SK-N-SH treated with all-trans-retinoic acid at 6 μM for 48 hours (cell line): ENCODE results near the gene FOLR1.
A peak's percentile ranks its signal among the peaks of the same experiment; 100 is the strongest.

Experiments
- ATAC-seq: fragments of 200-7000 bp; cut with Tn5 transposase; 3 replicates; pipeline ENCODE4 v1.9.1; 2020; ENCODE audit warnings: mild to moderate bottlenecking, moderate library complexity
- BACH2 ChIP-seq: fragments of 250-450 bp; sonication (Bioruptor Pico); IDR thresholded peaks from 2 replicates; pipeline ENCODE4 v1.9.0; 2021; ENCODE audit warnings: mild to moderate bottlenecking, borderline replicate concordance
- CSDC2 ChIP-seq: fragments of 250-450 bp; sonication (Bioruptor Pico); IDR thresholded peaks from 2 replicates; pipeline ENCODE4 v1.5.0; 2020; ENCODE audit warnings: mild to moderate bottlenecking, moderate library complexity
- CSRNP3 ChIP-seq: fragments of 250-450 bp; sonication (Bioruptor Pico); IDR thresholded peaks from 2 replicates; pipeline ENCODE4 v1.5.1; 2021; ENCODE audit warnings: mild to moderate bottlenecking, moderate library complexity
- ESRRG ChIP-seq: fragments of 250-450 bp; sonication (Bioruptor Pico); IDR thresholded peaks from 2 replicates; pipeline ENCODE4 v1.6.1; 2021; ENCODE audit warnings: mild to moderate bottlenecking
- POU6F1 ChIP-seq: fragments of 250-450 bp; sonication (Bioruptor Pico); IDR thresholded peaks from 2 replicates; pipeline ENCODE4 v1.8.0; 2021; ENCODE audit warnings: low read depth, mild to moderate bottlenecking, moderate library complexity, borderline replicate concordance
- RARB ChIP-seq: fragments of 250-450 bp; sonication (Bioruptor Pico); IDR thresholded peaks from 2 replicates; pipeline ENCODE4 v1.8.0; 2021; ENCODE audit warnings: mild to moderate bottlenecking, moderate library complexity
- TCF4 ChIP-seq: fragments of 250-450 bp; sonication (Bioruptor Pico); IDR thresholded peaks from 2 replicates; pipeline ENCODE4 v1.8.0; 2021; ENCODE audit warnings: mild to moderate bottlenecking, moderate library complexity, borderline replicate concordance
- ZFP3 ChIP-seq: fragments of 250-450 bp; sonication (Bioruptor Pico); IDR thresholded peaks from 2 replicates; pipeline ENCODE4 v1.5.0; 2020; ENCODE audit warnings: mild to moderate bottlenecking, moderate library complexity
- ZNF565 ChIP-seq: fragments of 450-650 bp; formaldehyde crosslinking; conservative IDR thresholded peaks from 2 replicates; pipeline ENCODE4 v1.5.0; 2020; ENCODE audit warnings: low read depth, mild to moderate bottlenecking, moderate library complexity
- ZNF70 ChIP-seq: fragments of 450-650 bp; formaldehyde crosslinking; IDR thresholded peaks from 2 replicates; pipeline ENCODE4 v1.5.0; 2020; ENCODE audit warnings: mild to moderate bottlenecking, moderate library complexity
- TF ChIP-seq, protein P1 (sequence below): fragments of 250-450 bp; sonication (Bioruptor Pico); IDR thresholded peaks from 2 replicates; pipeline ENCODE4 v1.8.0; 2020; ENCODE audit warnings: mild to moderate bottlenecking, moderate library complexity, borderline replicate concordance

FOLR1 gene

GRCh38 chr11:72222106-72222891 is 30.4 kb downstream of the FOLR1 start:
- TF ChIP-seq CSRNP3 (CRISPR knock-in tag) (no peak), BACH2 (CRISPR knock-in tag) (no peak), ZNF565 (CRISPR knock-in tag) (no peak), CSDC2 (CRISPR knock-in tag) (no peak), POU6F1 (CRISPR knock-in tag) (no peak), ZNF70 (CRISPR knock-in tag) (no peak), ZFP3 (CRISPR knock-in tag) (no peak)
- TF ChIP-seq, protein P1, sequence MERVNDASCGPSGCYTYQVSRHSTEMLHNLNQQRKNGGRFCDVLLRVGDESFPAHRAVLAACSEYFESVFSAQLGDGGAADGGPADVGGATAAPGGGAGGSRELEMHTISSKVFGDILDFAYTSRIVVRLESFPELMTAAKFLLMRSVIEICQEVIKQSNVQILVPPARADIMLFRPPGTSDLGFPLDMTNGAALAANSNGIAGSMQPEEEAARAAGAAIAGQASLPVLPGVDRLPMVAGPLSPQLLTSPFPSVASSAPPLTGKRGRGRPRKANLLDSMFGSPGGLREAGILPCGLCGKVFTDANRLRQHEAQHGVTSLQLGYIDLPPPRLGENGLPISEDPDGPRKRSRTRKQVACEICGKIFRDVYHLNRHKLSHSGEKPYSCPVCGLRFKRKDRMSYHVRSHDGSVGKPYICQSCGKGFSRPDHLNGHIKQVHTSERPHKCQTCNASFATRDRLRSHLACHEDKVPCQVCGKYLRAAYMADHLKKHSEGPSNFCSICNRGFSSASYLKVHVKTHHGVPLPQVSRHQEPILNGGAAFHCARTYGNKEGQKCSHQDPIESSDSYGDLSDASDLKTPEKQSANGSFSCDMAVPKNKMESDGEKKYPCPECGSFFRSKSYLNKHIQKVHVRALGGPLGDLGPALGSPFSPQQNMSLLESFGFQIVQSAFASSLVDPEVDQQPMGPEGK, result no peak
- ATAC-seq, result no peak

DNA sequence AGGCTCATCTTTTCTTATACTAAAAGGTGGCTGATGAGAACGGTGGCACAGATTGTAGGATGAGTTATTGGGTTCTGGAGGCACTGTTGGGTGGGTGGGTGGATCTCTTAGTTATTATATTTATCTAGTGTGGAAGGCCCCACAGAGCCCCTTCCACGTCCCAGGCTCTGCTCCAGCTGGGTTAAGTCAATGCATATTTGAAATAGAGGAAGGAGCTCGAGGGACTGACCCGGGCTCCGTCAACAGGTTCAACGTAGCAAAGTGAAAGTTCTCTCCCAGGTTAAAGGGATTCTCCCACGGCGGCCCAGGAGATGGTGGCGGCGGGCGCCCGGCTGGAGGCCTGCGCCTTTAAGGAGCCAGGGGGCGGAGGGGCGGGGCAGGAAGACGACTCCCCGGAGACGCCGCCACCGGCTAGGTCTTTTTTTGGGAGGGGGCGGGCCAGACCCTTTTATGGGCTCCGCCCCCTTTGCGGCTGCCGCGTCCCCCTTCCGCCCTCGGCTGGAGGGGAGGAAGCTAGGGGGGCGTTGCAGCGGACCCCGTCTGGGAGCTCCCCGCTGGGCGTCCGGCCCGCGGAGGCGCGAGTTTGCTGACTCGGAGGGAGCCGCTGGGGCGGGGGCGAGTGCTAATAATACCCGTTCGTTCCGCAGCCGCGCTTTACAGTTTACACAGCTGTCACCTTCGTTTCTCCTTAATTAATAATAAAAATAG is 31.1 kb downstream of the FOLR1 start:
- ATAC-seq, result peak; percentile 86
- TF ChIP-seq, protein P1, result peak; percentile 77; the same call in 1 of the 2 replicates
- no peak for TF ChIP-seq RARB (CRISPR knock-in tag)

- TF ChIP-seq ESRRG (CRISPR knock-in tag) (no peak), CSRNP3 (CRISPR knock-in tag) (no peak), TCF4 (no peak)
- TF ChIP-seq, protein P1, result peak; percentile 55; the same call in 1 of the 2 replicates
- TF ChIP-seq, all 23 proteins: peak for 1
- ATAC-seq, result peak; percentile 68
These were observed 31.9 kb downstream of the FOLR1 start for GRCh38 chr11:72223615-72224563.
